Activated T-cell treated with anti-CD3 and anti-CD28 coated beads, Interleukin-2, amount 50 U/mL, for 1 hour (primary cell): Measurements from ENCODE around the gene PLEKHB1.

Experiments
- DNase-seq: peaks from one replicate; pipeline ENCODE4 v3.0.0-alpha.2; 2020

PLEKHB1 gene

GRCh38 chr11:73645972-73646631, at the start of gene PLEKHB1:
Gene PLEKHB1 (plus strand): TSS chr11:73646581. CDS start chr11:73646609, 28 bp downstream.
- DNase-seq = no peak

- peak; percentile 17 for DNase-seq
Observed at GRCh38 chr11:73597336-73597955, 48.9 kb upstream of the PLEKHB1 start.

- peak; percentile 92 for DNase-seq
Observed at GRCh38 chr11:73597956-73598718, 48.2 kb upstream of the PLEKHB1 start, which contains the start of gene FAM168A. Gene FAM168A (minus strand): TSS chr11:73598112. CDS start chr11:73468474, 129,638 bp downstream.

GRCh38 chr11:73598719-73599379, 47.5 kb upstream of the PLEKHB1 start:
- DNase-seq = no peak

- no peak for DNase-seq
Observed at GRCh38 chr11:73612601-73613140, 33.7 kb upstream of the PLEKHB1 start.

GRCh38 chr11:73614591-73614990, 31.8 kb upstream of the PLEKHB1 start:
- no peak for DNase-seq

GRCh38 chr11:73622926-73623593, 23.3 kb upstream of the PLEKHB1 start:
- DNase-seq = no peak

- no peak for DNase-seq
Observed at GRCh38 chr11:73623686-73624085, 22.7 kb upstream of the PLEKHB1 start.

- peak; percentile 68 for DNase-seq
Observed at GRCh38 chr11:73625696-73626318, 20.6 kb upstream of the PLEKHB1 start.

- DNase-seq = no peak
Observed at GRCh38 chr11:73629907-73630306, 16.5 kb upstream of the PLEKHB1 start.

GRCh38 chr11:73632996-73633395, 13.4 kb upstream of the PLEKHB1 start:
- no peak for DNase-seq

- DNase-seq = no peak
Observed at GRCh38 chr11:73633999-73634398, 12.4 kb upstream of the PLEKHB1 start.

- DNase-seq = no peak
Observed at GRCh38 chr11:73635721-73636120, 10.7 kb upstream of the PLEKHB1 start.

GRCh38 chr11:73636249-73636648, 10.1 kb upstream of the PLEKHB1 start:
- no peak for DNase-seq

GRCh38 chr11:73637012-73637411, 9.4 kb upstream of the PLEKHB1 start:
- DNase-seq = no peak

- no peak for DNase-seq
Observed at GRCh38 chr11:73640592-73640991, 5.8 kb upstream of the PLEKHB1 start.

- DNase-seq = no peak
Observed at GRCh38 chr11:73641668-73642067, 4.7 kb upstream of the PLEKHB1 start.

- DNase-seq = no peak
Observed at GRCh38 chr11:73645121-73645969, 1.0 kb upstream of the PLEKHB1 start.

GRCh38 chr11:73647459-73648100, 1.2 kb downstream of the PLEKHB1 start:
- peak; percentile 94 for DNase-seq

GRCh38 chr11:73648121-73648520, 1.7 kb downstream of the PLEKHB1 start:
- no peak for DNase-seq
